Muscle layer of duodenum (tissue), 2 donors: ENCODE data around the gene YWHAQ.
"Not testable (repeated sequence)": the region's sequence is repeated elsewhere in the genome, so short reads cannot be mapped to it uniquely, and the experiment has no call there.

Experiments used
- H3K27ac ChIP-seq: one replicate; pipeline ENCODE4 v1.7.0; 2013; ENCODE audit warnings: mild to moderate bottlenecking, low read length
- H3K27me3 ChIP-seq: one replicate; pipeline ENCODE4 v1.7.0; 2013; ENCODE audit warnings: low read depth, mild to moderate bottlenecking, control low read depth, low read length
- H3K36me3 ChIP-seq, 2 donors: one replicate each; pipeline ENCODE4 v1.7.0; 2013; ENCODE audit warnings: low read length in 2 of 2, control low read depth in 1 of 2, mild to moderate bottlenecking in 1 of 2; ENCODE audit not compliant: insufficient read depth in 2 of 2, control insufficient read depth in 1 of 2
- H3K4me1 ChIP-seq, 2 donors: one replicate each; pipeline ENCODE4 v1.7.0; 2013; ENCODE audit warnings: low read length in 2 of 2, mild to moderate bottlenecking in 2 of 2, control low read depth in 1 of 2, moderate library complexity in 1 of 2; ENCODE audit not compliant: insufficient read depth in 2 of 2, control insufficient read depth in 1 of 2
- H3K4me3 ChIP-seq, 2 donors: one replicate each; pipeline ENCODE4 v1.7.0; 2013; ENCODE audit warnings: low read length in 2 of 2, low read depth in 1 of 2, mild to moderate bottlenecking in 1 of 2
- H3K9me3 ChIP-seq, 2 donors: one replicate each; pipeline ENCODE4 v1.7.0; 2013; ENCODE audit warnings: low read length in 2 of 2, control low read depth in 1 of 2, mild to moderate bottlenecking in 1 of 2; ENCODE audit not compliant: control insufficient read depth in 1 of 2
- donor health status: healthy.

YWHAQ gene

DNA sequence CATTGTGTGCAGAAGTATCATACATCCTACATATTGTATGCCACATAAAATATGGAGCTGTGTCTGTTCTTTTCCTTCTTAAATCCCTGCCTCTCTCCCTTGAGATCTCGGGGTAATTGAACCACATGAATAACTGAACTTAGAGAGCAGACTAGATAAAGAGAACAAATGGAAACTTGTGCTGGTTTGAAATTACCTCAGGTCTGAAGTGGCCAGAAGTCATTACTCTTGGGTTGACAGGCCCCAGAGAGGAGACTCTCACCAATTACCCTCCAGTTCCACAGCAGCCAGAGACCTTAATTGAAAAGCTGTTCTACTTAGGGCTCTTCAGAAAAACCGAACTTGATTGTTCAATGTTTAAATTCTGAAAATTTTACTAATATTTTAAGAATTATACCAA, 70.2 kb downstream of the YWHAQ start:
- Histone ChIP-seq H3K27me3 (no peaks in the 10 kb centered on the region), H3K36me3 (no peaks in the 10 kb centered on the region), H3K9me3 (no peaks in the 10 kb centered on the region), H3K27ac (no peak overlapping the region), H3K4me1 (peaks cover 0 to 7% of the 10 kb centered on the region in 2 donors), H3K4me3 (no peak overlapping the region)

DNA sequence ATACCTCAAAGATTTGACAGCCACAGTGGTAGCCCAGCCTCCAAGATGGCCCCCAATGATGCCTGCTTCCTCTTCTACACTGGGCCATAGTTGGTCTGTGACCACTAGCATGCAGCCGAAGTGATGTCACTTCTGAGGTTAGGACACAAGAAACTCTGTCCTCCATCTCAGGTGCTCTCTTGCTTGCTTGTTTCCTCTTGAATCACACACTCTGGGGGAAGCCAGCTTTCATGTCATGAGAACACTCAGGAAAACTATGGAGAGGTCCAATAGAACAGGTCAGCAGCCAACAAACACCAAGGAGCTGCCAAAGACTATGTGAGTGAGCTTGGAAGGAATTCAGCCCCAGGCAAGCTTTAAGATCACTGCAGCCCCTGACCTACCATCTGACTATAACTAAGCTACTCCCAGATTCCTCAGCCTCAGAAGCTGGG, 71.8 kb downstream of the YWHAQ start:
- H3K4me3 ChIP-seq, result no peak overlapping the region
- no peaks in the 10 kb centered on the region for H3K27me3 ChIP-seq
- peak overlapping the region; percentile 16 for H3K27ac ChIP-seq
- H3K36me3 ChIP-seq, result peaks cover 0 to 7% of the 10 kb centered on the region in 2 donors
- peaks cover 7 to 8% of the 10 kb centered on the region in 2 donors for H3K4me1 ChIP-seq
- no peaks in the 10 kb centered on the region for H3K9me3 ChIP-seq

- Histone ChIP-seq H3K27me3 (no peaks in the 10 kb centered on the region), H3K27ac (peak overlapping the region; percentile 95), H3K4me3 (peak overlapping the region; percentile 84 to 89), H3K9me3 (no peaks in the 10 kb centered on the region), H3K36me3 (peaks cover 0 to 11% of the 10 kb centered on the region in 2 donors), H3K4me1 (peaks cover 10 to 21% of the 10 kb centered on the region in 2 donors)
Measured at GRCh38 chr2:9556121-9556743, 74.6 kb downstream of the YWHAQ start.

GRCh38 chr2:9555297-9556120, 75.3 kb downstream of the YWHAQ start, which contains the start of gene ADAM17:
Gene ADAM17 (minus strand): TSS chr2:9555830. CDS start chr2:9555605, 225 bp downstream.
- peaks cover 10 to 21% of the 10 kb centered on the region in 2 donors for H3K4me1 ChIP-seq
- H3K36me3 ChIP-seq, result peaks cover 0 to 11% of the 10 kb centered on the region in 2 donors
- H3K4me3 ChIP-seq, result peak within 1 kb of the TSS; percentile 84 to 90
- no peaks in the 10 kb centered on the region for H3K9me3 ChIP-seq
- H3K27ac ChIP-seq, result peak within 1 kb of the TSS; percentile 98
- no peaks in the 10 kb centered on the region for H3K27me3 ChIP-seq

GRCh38 chr2:9554921-9555296, 75.9 kb downstream of the YWHAQ start:
- Histone ChIP-seq H3K9me3 (no peaks in the 10 kb centered on the region), H3K27ac (peak overlapping the region; percentile 98), H3K36me3 (peaks cover 0 to 11% of the 10 kb centered on the region in 2 donors), H3K4me3 (peak overlapping the region; percentile 84 to 90), H3K27me3 (no peaks in the 10 kb centered on the region), H3K4me1 (peaks cover 12 to 21% of the 10 kb centered on the region in 2 donors)

DNA sequence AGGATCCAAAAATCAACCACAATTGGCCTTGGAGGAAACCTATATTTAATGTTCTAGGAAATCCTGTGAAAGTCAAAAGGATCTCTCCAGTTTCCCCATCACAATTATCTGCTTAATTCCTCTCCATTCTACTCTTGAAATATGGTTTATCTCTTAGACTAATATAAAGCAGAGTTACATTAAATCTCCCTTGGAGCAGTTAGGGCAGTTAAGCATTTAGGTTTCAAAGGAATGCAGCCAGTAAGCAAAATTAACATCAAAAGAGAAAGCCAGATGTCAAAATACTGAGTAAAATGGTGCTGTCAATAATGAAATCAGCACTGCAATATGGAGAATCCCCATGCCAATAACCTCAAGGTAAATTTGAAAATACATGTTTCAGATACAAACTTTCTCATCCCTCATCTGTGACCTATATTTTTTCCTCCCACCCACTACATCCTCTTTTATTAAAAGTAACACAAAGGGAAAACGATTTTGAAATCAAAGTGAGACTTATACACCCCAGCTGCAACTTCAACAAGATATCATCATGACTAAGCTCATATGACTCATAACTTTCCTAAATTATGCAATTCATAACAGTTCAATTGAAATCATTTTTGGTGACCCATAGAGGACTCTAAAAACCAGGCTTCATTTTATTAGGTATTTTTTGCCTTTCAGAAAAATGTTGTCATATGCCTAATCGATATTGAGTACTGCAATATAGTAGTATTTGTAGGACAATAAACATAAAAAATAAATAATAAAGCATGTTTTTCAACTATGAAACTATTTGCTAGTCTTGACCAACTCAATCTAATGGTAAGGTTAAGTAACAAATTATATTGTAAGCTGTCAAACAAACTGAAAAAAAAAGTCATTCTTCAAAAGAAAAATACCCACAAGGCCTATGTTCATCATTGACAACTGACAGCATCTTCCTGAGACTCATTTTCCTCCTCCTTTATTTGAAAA, 78.3 kb downstream of the YWHAQ start:
- Histone ChIP-seq H3K9me3 (no peaks in the 10 kb centered on the region), H3K36me3 (peaks cover 0 to 11% of the 10 kb centered on the region in 2 donors), H3K27me3 (no peaks in the 10 kb centered on the region), H3K4me1 (peaks cover 13 to 22% of the 10 kb centered on the region in 2 donors), H3K4me3 (no peak overlapping the region), H3K27ac (peak overlapping the region; percentile 80)

GRCh38 chr2:9550859-9551391, 79.9 kb downstream of the YWHAQ start:
- H3K27me3 ChIP-seq, H3K9me3 ChIP-seq, H3K27ac ChIP-seq, H3K4me3 ChIP-seq: not testable (repeated sequence)
- Histone ChIP-seq H3K4me1 (peaks cover 6 to 28% of the 10 kb centered on the region in 2 donors), H3K36me3 (peaks cover 0 to 11% of the 10 kb centered on the region in 2 donors)

DNA sequence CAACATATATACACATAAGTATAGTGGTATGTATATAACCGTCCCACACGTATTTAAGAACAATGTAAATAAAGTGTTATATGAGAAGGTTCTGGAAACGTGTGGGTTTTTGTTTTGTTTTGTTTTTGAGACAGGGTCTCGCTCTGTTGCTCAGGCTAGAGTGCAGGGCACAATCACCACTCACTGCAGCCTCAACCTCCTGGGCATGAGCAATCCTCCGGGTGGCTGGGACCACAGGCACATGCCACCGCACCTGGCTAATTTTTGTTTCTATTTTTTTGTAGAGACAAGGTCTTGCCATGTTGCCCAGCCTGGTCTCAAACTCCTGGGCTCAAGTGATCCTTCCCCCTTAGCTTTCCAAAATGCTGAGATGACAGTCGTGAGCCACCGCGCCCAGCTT, 81.4 kb downstream of the YWHAQ start:
- no peaks in the 10 kb centered on the region for H3K9me3 ChIP-seq
- H3K27ac ChIP-seq, result no peak overlapping the region
- H3K27me3 ChIP-seq, result no peaks in the 10 kb centered on the region
- peaks cover 0 to 3% of the 10 kb centered on the region in 2 donors for H3K36me3 ChIP-seq
- peaks cover 6 to 29% of the 10 kb centered on the region in 2 donors for H3K4me1 ChIP-seq
- H3K4me3 ChIP-seq, result no peak overlapping the region

DNA sequence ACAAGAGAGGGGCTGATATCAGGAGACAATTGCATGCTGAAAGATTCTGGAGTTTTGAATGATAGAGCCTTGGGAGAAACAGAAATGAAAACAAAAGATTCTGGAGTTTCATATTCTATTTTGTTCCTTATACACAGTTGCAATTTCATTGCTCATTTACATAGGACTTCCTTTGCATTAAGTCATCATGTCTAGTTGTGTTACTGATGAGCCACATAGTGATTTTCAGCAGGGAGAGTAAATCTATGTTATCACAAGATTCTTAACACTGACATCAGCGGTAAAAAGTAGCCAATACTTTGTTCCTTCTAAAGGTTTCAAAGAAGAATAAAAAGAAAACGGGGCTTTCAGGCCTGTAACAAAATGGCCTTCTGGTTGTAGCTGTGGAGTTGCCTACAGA, 82.3 kb downstream of the YWHAQ start:
- Histone ChIP-seq H3K9me3 (no peaks in the 10 kb centered on the region), H3K4me3 (no peak overlapping the region), H3K27ac (no peak overlapping the region)

GRCh38 chr2:9547262-9547991, 83.4 kb downstream of the YWHAQ start:
- no peak overlapping the region for H3K27ac ChIP-seq

More for the DNA sequence above, 82.3 kb downstream of the YWHAQ start:
- Histone ChIP-seq H3K27me3 (no peaks in the 10 kb centered on the region), H3K4me1 (peaks cover 6 to 20% of the 10 kb centered on the region in 2 donors), H3K36me3 (peaks cover 0 to 3% of the 10 kb centered on the region in 2 donors)

More at GRCh38 chr2:9547262-9547991, 83.4 kb downstream of the YWHAQ start:
- no peaks in the 10 kb centered on the region for H3K36me3 ChIP-seq
- H3K9me3 ChIP-seq, result no peaks in the 10 kb centered on the region
- no peak overlapping the region for H3K4me3 ChIP-seq
- H3K27me3 ChIP-seq, result no peaks in the 10 kb centered on the region
- peaks cover 3 to 20% of the 10 kb centered on the region in 2 donors for H3K4me1 ChIP-seq
